ENCODE results near the gene CLOCK. TPM values are rescaled to one million over a fixed set of nuclear protein-coding genes. Genes with fewer than 3 reads are reported as not detected.

The CLOCK gene
- total and polyA plus RNA-seq, 9 of the 15 experiments (the other 6 are each of a cell fraction or from before 2014, with no cell fraction given), result 3.7 to 14.4 (median 9.4) TPM

GRCh38 chr4:55410431-55410830 lies 136.3 kb downstream of the CLOCK start (continued):
- TF ChIP-seq BRF1 (IDR thresholded peaks at IDR 0.05; ENCODE audit: borderline replicate concordance, extremely low read depth, insufficient read length) (no peak), CCNT2 (IDR thresholded peaks at IDR 0.05; ENCODE audit: borderline replicate concordance, extremely low read depth, insufficient read length, low read depth, low read length) (no peak), ZNF507 (tag; conservative IDR thresholded peaks at IDR 0.05) (no peak), HMG20B (CRISPR knock-in tag; IDR thresholded peaks at IDR 0.05) (no peak), SPI1 (IDR thresholded peaks at IDR 0.05; ENCODE audit: borderline replicate concordance, low read depth, low read length) (no peak), TEAD1 (CRISPR knock-in tag; IDR thresholded peaks at IDR 0.05) (no peak), AFF1 (IDR thresholded peaks at IDR 0.05; ENCODE audit: low read depth in 1 of 2, partially characterized antibody in 2 of 2) (no peak), FOXK2 (conservative IDR thresholded peaks at IDR 0.05 in 1 of 2, IDR thresholded peaks at IDR 0.05 in 1 of 2; ENCODE audit: low read depth in 2 of 2) (no peak)

All from K562 (cell line).